Activated naive CD4-positive, alpha-beta T cell treated with anti-CD3 and anti-CD28 coated beads, Interleukin-2, amount 10 ng/mL, durations not matched to agents 5 hours and 36 hours (primary cell): ENCODE measurements around the gene RPA4. TPM values are rescaled to one million over a fixed set of nuclear protein-coding genes. Genes with fewer than 3 reads are reported as not detected.

Source experiments
- total RNA-seq, 2 experiments: library from RNA; stranded (reverse); gene quantifications; one replicate each; pipeline ENCODE4 v1.2.3, GENCODE V29; 2021

The RPA4 gene, protein sequence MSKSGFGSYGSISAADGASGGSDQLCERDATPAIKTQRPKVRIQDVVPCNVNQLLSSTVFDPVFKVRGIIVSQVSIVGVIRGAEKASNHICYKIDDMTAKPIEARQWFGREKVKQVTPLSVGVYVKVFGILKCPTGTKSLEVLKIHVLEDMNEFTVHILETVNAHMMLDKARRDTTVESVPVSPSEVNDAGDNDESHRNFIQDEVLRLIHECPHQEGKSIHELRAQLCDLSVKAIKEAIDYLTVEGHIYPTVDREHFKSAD
- total RNA-seq: under 1 TPM; 0.72 to 0.96 TPM

DNA sequence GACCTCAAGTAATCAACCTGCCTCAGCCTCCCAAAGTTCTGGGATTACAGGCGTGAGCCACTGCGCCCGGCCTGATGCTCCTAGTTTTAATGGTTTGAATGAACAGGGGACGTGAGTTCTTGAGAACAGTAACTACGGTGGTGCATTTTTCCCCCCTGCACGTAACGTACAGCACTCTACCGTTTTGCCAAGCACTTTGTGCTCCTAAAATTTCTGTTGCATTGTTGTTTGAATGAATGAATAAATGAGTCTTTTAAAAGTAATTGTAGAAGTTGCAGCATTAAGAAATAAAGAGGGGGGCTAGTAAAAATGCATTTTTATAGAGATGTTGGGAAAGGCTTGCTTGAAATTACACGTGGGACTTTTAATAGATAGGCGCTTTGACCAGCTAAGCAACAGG is at the start of gene RPA4:
Gene RPA4 (plus strand): TSS at position 301 of the 400 bp plus-strand sequence. CDS start 403 bp downstream, outside the sequence.

Other genes starting within 250 kb of the RPA4 start
- gene DIAPH2, start 199.1 kb upstream of the RPA4 start, total RNA-seq: 10 to 100 TPM; 13.5 to 13.7 TPM